SK-N-SH (cell line): Measurements from ENCODE around the gene UCKL1.

Source experiments
- CTCF ChIP-seq: fragments of 200-600 bp; sonication (generic); IDR thresholded peaks from 2 replicates; pipeline ENCODE4 v1.6.1; 2017; ENCODE audit warnings: antibody characterized with exemption, mild to moderate bottlenecking, moderate library complexity
- ELF1 ChIP-seq: IDR thresholded peaks from 2 replicates; pipeline ENCODE4 v1.4.0; 2012
- EP300 ChIP-seq, 2 experiments: IDR thresholded peaks; 2 replicates each; pipeline versions ENCODE4 v1.4.0 to v1.6.1; 2012; ENCODE audit warnings: borderline replicate concordance in 1 of 2, low read depth in 1 of 2, low read length in 1 of 2
- FOXM1 ChIP-seq: IDR thresholded peaks from 2 replicates; pipeline ENCODE4 v1.4.0; 2012; ENCODE audit warnings: low read depth, mild to moderate bottlenecking
- POLR2AphosphoS5 ChIP-seq: IDR thresholded peaks from 2 replicates; pipeline ENCODE4 v1.6.1; 2012; ENCODE audit warnings: low read depth, low read length
- SMC3 ChIP-seq: IDR thresholded peaks from 2 replicates; pipeline ENCODE4 v1.6.1; 2012; ENCODE audit warnings: low read depth, low read length, improper control_type of control experiment
- YY1 ChIP-seq: IDR thresholded peaks from 2 replicates; pipeline ENCODE4 v1.4.0; 2012; ENCODE audit warnings: low read depth, mild to moderate bottlenecking
- ZBTB33 ChIP-seq: IDR thresholded peaks from 2 replicates; pipeline ENCODE4 v1.4.0; 2012; ENCODE audit warnings: low read depth, borderline replicate concordance
- TF ChIP-seq, protein P1 (sequence below): IDR thresholded peaks from 2 replicates; pipeline ENCODE4 v1.6.1; 2012; ENCODE audit warnings: mild to moderate bottlenecking, low read depth, low read length, moderate library complexity

GRCh38 chr20:63952210-63952535 lies 4.0 kb downstream of the UCKL1 start:
- TF ChIP-seq ELF1 = no peak
- TF ChIP-seq EP300 (IDR thresholded peaks at IDR 0.05; ENCODE audit: borderline replicate concordance in 1 of 2, low read depth in 1 of 2, low read length in 1 of 2) = no peak
- no peak for TF ChIP-seq FOXM1
- no peak for TF ChIP-seq CTCF
- TF ChIP-seq, protein P1, sequence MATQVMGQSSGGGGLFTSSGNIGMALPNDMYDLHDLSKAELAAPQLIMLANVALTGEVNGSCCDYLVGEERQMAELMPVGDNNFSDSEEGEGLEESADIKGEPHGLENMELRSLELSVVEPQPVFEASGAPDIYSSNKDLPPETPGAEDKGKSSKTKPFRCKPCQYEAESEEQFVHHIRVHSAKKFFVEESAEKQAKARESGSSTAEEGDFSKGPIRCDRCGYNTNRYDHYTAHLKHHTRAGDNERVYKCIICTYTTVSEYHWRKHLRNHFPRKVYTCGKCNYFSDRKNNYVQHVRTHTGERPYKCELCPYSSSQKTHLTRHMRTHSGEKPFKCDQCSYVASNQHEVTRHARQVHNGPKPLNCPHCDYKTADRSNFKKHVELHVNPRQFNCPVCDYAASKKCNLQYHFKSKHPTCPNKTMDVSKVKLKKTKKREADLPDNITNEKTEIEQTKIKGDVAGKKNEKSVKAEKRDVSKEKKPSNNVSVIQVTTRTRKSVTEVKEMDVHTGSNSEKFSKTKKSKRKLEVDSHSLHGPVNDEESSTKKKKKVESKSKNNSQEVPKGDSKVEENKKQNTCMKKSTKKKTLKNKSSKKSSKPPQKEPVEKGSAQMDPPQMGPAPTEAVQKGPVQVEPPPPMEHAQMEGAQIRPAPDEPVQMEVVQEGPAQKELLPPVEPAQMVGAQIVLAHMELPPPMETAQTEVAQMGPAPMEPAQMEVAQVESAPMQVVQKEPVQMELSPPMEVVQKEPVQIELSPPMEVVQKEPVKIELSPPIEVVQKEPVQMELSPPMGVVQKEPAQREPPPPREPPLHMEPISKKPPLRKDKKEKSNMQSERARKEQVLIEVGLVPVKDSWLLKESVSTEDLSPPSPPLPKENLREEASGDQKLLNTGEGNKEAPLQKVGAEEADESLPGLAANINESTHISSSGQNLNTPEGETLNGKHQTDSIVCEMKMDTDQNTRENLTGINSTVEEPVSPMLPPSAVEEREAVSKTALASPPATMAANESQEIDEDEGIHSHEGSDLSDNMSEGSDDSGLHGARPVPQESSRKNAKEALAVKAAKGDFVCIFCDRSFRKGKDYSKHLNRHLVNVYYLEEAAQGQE = no peak
- TF ChIP-seq SMC3 = no peak
- TF ChIP-seq ZBTB33 = no peak
- TF ChIP-seq YY1 = no peak
- TF ChIP-seq POLR2AphosphoS5 = no peak
